ENCODE measurements around the gene SUPT4H1.
"Not testable (repeated sequence)": the region's sequence is repeated elsewhere in the genome, so short reads cannot be mapped to it uniquely, and the experiment has no call there.

Gene SUPT4H1

DNA sequence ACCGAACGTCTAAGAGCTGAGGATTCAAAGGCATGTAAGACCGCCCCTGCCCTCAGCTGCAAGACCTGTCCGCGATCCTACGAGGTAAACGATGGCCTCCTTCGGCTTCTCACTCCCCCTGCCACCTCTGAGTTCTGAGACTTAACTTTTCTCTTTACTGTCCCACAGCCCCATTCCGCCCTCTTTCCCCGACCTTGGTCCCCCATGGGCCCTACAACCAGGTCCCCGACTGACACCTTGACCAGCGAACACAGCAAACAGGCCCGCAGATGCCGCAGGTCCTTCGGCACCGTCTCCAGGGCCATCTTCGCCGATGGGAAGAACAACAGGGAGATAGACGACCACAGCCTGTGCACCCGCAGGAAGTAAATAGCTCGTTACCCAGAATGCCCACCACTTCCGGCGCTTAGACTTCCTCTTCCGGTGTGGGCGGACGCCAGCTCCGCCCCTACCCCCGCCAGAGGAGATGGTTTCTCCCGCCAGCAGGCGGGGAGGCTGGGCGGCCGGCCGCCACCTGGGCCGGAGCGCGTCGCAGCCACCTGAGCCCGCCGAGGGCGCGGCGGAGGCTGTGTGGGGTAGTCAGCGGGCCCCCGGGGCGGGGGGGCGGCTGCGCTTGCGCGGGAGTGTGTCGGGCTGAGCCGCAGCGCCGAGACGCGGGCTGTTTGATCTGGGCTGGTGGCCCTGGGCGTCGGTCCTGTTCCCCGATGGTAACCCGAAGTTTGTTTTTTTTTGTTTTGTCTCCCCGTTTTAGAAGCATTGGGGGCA, at the start of gene SUPT4H1:
Gene SUPT4H1, minus strand, starts transcription at position 371 of the 765 bp plus-strand sequence. Its CDS starts 66 bp downstream, at position 305.
- DNase-seq, result peak; percentile 90 to 98

DNA sequence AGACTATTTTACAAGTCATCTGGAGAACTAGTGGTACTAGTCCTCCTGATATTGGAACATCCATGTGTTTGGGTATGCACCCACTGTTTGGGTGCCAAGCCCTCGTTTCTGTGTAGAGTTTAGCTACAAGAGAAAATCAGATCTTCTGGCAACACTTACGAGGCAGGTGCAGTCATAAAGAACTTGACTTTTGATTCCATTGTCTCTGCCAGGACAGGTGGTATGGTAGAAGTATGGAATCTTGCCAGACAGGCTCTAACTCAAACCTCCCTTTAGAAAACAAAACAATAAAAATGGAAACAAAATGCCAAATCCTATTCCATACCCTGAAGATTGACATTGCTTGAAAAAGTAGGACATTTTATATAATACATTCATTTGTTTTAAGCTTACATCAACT, 49.3 kb upstream of the SUPT4H1 start:
- DNase-seq, result no peak

DNA sequence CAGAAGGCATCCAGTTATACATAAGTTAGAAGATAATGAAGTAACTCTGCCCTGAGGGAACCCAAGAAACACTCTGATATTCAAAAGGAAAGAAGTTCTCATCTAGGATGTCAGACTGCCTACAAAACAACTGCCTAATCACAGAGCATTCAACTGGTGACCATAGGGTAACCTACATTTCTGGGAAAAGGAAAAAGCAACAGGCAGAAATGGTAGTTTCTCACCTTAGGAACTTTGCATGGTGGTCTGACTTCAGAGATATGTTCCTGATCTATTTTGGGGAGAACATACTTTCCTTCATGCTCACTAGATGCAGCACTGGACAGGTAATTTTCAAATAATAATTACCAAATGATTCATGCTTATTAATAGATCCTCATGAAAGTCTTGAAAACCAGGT, 48.8 kb upstream of the SUPT4H1 start:
- DNase-seq, result no peak

DNA sequence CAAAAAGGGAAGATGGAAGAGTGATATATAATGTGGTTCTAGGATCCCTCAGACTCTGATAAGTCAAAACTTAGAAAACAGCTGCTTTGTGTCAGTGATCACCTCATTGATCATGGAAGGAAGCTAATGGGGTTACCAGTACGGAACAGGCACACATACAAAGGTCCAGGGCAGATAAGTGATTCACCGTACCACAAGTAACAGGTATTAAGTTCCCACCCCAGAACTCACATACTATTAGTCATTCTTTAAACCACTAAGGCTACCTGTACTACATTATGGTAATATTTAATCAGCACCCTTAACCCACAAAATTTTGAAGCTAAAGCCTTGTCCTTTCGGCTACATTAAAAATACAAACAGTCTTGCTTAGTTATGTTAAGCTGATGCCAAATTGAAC, 48.0 kb upstream of the SUPT4H1 start:
- no peak for DNase-seq

DNA sequence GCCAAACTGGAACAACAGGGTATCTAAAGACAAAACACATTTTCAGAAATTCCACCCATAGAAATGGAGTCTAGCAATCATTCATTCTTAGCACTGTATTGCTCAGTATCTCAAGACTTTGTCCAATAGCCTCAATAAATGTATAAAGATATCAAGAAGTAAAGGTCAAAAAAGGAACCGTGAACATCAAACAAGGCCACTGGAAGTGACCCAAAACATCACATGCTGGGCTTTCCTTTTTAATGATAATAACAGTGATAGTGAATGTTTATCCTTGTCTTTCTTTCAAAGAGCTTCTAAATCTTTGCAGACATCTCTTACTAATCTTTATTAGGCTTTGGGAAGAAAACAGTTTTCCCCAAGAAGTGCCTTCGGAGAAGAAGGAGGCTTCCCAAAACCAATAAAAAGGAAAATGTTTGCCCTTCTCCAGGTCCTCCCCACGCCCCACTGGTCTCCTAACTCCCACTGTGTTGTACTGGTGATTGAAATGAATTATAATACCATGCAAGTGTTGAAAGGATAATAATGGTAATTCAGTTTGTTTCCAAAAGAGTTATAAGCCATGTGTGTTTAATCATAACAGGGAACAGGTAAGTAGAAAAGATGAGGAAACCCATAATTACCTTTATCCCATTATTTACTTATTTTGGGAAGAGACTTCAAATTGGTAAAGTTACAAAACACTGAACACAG, 46.7 kb upstream of the SUPT4H1 start:
- no peak for DNase-seq

DNA sequence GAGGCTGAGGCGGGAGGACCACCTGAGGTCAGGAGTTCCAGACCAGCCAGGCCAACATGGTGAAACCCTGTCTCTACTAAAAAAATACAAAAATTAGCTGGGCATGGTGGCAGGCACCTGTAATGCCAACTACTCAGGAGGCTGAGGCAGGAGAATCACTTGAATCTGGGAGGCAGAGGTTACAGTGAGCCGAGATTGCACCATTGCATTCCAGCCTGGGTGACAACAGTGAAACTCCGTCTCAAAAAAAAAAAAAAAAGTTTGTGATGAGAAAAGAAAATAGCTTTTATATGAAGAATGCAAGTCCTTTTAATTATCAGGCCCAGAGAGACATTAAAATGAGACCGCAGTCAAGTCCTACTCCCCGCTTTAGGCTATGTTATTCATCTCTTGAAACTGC, 45.4 kb upstream of the SUPT4H1 start:
- DNase-seq, result not testable (repeated sequence)

DNA sequence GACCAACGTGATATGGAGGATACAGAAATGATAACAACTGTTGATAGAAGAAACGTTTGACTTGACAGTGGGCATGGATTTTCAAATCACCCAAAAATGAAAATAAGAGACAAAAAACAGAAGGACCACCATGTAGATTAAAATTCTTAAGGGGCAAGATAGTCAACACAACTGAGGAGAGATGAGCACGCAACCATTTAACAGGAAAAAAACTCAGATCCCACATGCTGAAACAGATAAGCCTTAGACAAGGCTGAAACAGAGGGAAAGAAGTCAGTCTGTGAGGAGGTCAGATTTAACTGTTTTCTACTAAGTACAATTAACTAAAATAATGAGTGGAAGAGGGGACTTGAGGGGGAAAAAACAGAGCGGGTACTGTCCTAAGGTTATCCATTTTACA, 44.2 kb upstream of the SUPT4H1 start:
- DNase-seq, result no peak

DNA sequence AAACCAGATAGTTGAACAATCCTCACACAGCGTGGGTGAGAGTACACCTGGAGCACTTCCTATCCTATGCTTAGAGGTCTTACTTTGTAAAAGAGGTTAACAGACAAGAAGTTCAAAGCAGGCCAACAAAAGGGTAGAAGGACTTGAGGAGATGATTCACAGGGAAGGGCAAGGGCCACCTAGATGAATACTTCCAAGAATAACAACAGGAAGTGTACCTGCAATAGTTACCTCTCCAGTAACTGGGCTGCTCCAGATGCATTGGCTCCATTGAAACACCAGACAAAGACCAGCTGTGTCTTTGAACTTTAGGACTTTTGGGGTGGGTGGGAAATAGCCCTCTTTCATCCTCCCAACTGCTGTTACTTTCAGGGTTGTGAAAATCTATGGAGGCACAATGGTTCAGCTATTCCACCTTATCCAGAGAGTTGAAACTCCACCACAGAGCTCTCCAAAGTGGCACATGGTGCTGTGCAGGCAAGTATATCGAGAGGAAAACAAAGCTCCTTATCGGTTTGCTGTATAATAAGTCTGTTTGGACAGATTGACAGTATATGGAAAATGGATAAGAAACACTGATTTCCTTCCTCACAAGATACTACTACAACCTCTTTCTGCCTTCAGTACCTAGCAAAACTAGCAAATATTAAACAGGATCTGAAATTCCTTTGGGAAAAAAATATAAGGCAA, 42.7 kb upstream of the SUPT4H1 start:
- no peak for DNase-seq

DNA sequence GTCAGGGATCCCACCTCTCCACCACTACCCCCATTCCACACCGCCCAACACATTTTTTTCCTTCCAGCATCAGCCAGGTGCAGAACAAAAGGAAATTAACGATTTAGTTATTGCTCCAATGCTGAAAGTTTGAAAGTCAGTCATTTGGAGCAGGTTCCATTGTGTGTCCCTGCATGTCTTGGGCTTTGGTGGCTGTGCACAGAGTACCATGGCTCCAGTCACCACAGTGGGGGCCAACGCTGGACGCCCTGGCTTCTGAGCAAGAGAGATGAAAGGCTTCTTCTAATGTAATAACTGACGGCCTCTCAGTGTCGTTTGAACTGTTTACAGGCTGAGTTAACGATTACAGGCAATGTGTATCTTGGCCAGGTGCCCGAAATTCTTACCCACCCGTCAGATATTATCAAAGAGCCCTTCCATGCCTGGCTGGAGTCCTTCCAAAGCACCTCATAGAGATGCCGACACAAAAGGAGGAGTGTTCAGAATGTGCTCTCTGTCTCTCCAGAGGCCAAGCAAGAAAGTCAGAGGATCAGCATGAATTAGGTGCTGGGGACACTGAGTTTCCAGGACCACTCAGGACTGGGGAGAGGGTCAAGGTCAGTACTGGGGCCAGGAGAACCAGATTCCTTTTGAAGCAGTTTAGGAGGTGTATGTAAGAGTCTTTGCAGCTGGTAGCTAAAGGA, 39.4 kb upstream of the SUPT4H1 start:
- peak; percentile 95 to 96 for DNase-seq

DNA sequence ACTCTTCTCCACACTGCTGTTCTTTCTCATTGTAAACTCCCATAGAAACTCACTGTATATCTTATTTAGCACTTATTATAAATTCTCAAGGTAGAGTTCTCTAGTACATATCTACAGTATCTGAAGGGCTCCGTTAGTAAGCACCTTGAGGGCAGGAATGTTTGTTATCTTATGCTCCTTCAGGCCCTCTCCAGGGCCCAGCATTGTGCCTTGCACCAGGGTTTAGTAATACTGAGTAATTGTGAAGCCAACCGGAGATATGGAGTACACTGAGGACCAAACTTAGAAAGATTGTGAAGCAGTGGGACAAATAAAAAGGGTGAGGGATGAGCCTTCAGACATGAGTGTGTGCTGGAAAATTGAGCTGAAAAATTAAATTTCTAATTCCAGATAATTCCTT, 38.9 kb upstream of the SUPT4H1 start:
- DNase-seq, result no peak

DNA sequence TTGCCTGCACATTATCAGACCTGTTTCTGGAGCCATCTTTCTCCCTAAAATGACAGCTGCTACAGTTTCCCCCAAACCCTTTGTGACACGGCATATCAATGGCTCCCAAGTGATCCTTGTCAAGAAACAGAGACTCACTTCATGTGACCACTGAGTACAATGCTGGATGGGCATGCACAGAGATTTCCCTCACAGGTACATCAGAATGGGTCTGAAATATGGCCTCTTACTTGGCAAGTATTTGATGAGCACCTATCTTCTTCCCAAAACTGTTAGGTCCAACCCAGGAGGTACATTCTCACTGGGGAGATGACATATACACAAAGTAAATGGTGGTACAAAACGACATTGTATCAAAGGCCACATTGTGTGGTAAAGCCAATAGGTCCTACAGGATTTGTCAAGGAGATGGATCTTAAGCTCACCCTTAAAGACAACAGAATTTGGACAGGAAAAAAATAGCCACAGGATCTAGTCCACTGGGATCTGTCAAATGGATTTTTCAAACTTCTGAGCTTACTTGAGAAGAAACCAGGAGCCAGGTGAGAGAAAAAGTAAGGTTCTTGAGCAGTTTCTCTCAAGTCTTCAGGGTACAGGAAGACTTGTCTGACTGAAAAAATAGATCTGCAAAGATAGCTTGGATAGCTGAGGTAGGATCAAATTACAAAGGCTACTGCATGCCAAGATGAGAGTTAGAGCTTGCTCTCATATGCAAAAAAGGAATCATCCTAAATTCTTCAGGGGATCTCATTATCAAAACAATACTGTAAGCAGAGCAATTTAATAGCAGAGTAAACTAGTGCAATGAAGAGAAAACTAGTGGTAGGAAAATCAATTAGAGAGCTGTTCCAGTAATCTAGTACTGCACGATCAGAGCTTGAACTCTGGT, 36.5 kb upstream of the SUPT4H1 start:
- DNase-seq, result peak; percentile 36 to 48

DNA sequence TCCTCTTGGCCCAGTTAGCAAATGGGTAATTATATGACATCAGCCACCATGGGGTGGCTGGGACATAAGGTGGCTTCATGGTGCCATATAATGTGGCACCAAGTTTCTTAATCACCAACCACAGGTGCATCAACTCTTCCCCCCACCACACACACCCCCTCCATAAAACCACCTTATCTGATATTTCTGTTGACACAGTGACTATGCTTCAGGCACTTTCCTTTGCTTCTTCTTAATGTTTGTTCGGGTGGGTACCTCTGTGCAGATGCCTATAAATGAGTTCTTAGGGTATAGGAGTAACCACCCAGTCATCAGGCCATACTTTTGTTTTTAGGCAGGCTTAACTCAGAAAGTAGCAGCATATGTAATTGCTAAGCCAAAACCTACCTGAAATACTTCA, 35.8 kb upstream of the SUPT4H1 start:
- no peak for DNase-seq

DNA sequence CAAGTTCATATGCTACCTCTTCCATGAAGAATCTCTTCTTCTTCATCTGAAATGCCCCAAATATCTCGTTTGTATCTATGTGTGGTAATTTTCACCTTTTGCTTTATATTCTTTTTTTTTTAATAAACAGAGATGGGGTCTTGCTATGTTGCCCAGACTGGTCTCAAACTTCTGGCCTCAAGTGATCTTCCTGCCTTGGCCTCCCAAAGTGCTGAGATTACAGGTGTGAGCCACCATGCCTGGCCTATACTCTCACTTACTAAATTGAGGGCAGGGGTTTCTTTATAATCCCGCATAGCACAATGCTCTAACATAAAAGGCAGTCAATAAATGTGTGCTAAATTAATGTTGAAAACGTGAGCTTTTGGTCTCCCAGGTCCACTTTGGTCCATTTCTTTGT, 34.7 kb upstream of the SUPT4H1 start:
- no peak for DNase-seq

DNA sequence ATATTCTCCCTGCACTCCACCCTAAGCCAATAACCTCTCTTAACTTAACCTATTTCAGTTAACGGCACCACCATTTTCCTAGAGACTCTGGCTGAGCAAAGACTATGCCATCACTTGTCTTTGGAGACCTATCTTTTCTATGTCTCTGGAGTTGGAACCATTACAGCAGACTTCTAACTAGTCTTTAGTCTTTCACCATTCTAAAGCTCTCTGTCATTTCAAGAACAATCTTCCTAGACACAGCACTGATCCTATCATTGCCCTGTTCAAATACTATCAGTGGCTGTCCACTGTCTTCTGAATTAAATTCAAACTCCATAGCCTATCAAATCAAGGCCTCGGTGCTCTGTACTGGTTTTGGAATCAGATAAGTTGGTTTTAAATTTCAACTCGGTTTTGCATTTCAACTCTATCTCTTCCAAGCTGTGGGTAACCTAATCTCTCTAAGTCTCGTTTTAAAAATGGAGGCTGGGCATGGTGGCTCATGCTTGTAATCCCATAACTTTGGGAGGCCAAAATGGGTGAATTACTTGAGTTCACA, 33.4 kb upstream of the SUPT4H1 start:
- no peak for DNase-seq

DNA sequence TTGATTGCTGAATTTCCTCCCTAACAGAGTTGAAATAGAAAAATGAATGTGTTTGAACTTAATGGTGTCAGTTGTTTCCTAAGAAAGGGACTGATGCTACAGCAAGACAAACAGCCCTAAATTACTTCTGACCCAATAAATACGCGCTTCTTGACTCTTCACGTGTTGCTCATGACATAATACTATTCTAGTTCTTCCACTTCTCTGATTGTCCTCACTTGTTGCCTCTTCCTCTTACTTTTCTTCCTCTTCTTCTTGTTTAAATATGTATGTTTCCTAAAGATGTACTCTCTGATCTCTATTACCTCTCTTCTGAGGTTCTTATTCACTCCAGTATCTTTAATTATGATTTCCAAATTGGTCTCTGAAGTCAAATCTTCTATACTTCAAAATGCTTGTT, 32.9 kb upstream of the SUPT4H1 start:
- DNase-seq, result no peak

DNA sequence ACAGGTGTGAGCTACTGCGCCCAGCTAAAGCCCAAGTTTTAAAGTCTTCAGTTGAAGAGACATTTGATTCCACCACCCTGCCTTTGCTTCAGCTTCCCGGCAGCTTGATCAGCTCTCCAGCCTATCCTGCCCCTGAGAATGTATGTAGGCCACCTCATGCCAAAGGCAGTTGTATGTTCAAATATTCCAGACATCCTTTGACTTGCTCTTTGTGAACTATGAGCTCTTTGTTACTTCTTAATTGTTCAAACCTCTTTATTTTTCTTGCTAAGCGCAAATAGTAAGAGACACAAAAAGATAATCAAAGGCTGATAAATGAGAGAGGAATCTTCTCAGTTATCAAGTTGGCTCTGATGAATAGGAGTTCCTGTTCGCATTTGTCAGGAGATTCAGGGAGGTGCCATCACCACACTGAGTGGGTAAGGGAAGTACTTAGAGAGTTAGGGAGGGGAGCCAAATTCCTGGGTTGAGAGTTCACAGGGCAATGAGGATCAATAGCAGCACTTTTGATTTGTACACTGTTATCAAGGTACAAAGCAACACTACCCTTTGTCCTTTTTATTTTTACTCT, 32.0 kb upstream of the SUPT4H1 start:
- DNase-seq, result no peak

DNA sequence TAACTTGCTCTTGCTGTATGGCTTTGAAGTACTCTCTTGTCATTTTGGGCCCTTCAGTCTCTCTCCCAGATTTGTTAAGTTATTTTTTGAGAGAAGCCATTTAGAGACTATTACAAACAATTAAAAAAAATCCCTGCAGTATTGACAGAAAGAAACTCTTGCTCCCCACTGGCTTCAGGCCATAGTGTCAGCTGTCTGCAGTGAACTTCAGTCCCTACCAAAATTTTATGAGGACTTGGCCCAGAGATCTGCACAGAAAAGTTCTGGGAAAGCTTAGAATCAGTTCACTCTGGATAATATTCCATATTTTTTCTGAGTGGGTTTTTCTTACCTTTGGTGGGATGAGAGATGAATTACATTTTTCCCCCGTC, 30.9 kb upstream of the SUPT4H1 start:
- DNase-seq, result no peak

DNA sequence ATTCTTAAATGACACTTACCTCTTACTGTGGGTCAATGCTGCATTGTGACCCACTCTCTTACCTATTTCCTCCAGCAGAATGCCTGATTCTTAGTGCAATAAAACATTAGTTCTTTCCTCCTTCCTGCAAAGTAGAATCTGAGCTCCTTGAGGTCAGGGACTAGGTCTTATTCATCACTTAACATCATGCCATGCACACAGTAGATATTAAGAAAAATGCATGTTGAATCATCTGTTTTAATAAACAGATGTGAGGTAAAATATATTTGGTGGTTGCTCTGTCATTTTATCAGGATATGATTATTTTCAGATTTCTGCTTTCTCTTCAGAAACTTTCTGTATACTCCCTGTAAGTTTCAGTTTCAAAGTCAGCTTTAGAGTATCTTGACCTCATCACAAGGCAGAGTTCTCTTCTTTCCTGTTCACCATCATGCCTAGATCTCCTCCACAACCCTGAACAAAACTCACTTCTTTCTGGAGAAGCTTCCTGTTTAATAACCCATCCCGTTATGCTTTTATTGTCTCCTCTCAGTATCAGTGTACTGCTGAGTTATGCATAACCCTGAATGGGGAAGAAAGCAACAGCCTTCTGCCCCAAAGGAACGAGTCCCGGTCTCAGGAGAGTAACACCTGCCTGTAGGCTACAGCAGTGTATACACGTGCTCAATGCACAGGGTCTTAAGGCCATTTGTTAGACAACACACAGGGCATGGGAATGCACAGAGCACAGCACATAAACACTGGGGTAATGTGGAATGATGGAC, 30.3 kb upstream of the SUPT4H1 start:
- no peak for DNase-seq

DNA sequence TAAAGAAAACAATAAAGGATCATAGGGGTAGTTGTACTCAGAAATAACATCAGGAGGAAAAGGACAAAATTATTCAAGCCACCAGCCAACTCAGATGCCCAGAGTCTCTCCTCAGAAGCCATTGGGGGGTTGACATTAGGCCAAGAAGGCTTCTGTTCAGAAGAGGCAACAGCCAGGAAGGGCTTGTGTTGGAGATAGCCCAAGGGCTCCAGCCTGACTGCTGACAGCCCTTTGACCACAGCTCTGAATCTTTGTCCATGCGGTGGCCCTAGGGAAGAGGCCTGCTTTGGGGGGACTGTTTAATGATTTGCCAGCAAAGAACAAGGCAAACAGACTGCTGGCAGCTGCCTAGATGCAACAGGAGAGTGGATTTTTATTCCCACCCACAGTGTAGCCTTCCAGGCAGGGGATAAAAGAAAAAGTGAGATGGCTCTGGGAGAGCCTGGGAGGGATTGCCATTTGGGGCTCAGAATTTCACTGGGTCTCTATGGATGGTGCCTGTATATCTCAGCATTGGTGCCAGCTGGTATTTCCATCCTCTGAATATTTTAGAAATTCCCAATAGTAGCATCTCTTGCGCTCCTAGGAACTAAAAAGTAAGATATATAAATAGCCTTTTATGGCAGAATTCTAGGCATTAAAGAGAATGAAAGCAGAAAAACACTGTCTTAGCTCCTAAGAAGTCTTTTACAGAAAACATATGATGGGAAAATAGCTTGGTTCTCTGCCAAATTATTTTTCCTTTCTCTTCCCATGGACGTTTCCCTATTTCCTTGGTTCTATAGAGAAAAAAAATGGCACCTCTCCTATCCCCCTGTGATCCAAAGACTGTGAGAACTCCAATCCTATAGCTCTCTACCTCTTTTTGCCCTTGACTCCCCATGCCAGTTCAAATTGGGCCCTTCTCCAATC, 29.4 kb upstream of the SUPT4H1 start:
- DNase-seq, result peak in 1 of 2 experiments; percentile 25
